Psoas muscle (tissue), 8 donors: ENCODE results near the gene URGCP. TPM values are rescaled to one million over a fixed set of nuclear protein-coding genes. Genes with fewer than 3 reads are reported as not detected.
"Not testable (repeated sequence)": the region's sequence is repeated elsewhere in the genome, so short reads cannot be mapped to it uniquely, and the experiment has no call there.

Experiments used
- ATAC-seq, 4 donors: fragments of 200-7000 bp; cut with Tn5 transposase; one replicate each; pipeline ENCODE4 v1.9.1; 2020; ENCODE audit warnings: moderate library complexity in 3 of 4, mild to moderate bottlenecking in 2 of 4
- DNase-seq, 2 donors: peaks; one replicate each; pipeline ENCODE4 v3.0.0-alpha.2; 2020
- H3K27ac ChIP-seq: fragments of 200-600 bp; one replicate; pipeline ENCODE4 v1.8.0; 2022
- H3K27me3 ChIP-seq, 3 donors: fragments of 200-600 bp in 1 of 3; one replicate each; pipeline versions ENCODE4 v1.6.1 to v1.8.0; 2013 to 2022; ENCODE audit warnings: low read length in 2 of 3, mild to moderate bottlenecking in 2 of 3, moderate library complexity in 1 of 3; ENCODE audit not compliant: insufficient read depth in 3 of 3
- H3K36me3 ChIP-seq, 2 donors: fragments of 200-600 bp in 1 of 2; one replicate each; pipeline versions ENCODE4 v1.6.1 to v1.8.0; 2013 to 2022; ENCODE audit warnings: low read depth in 1 of 2, mild to moderate bottlenecking in 1 of 2, moderate library complexity in 1 of 2; ENCODE audit not compliant: insufficient read depth in 1 of 2
- H3K4me1 ChIP-seq: fragments of 200-600 bp; one replicate; pipeline ENCODE4 v1.8.0; 2022
- H3K4me3 ChIP-seq: fragments of 200-600 bp; one replicate; pipeline ENCODE4 v1.8.0; 2022; ENCODE audit warnings: mild to moderate bottlenecking
- H3K9me3 ChIP-seq: fragments of 200-600 bp; one replicate; pipeline ENCODE4 v1.8.0; 2022
- WGBS, 3 donors: extraction: QIAGEN DNeasy Blood & Tissue Kit; methylation state at CpG; one replicate each; pipeline versions ENCODE4 v1.1.6 to v1.1.7; 2013; 5-methylcytosine and 5-hydroxymethylcytosine counted together
- intact Hi-C, 2 donors: fragments of 100-400 bp; cut with DNase I; formaldehyde crosslinking; loops; one replicate each; pipeline versions ENCODE4 v1.11.0 to v1.14.2; 2022
- polyA plus RNA-seq, 3 donors: library from polyadenylated mRNA; stranded (reverse); fragments of 200-250 nt; gene quantifications; one replicate each; pipeline ENCODE4 v1.2.3, GENCODE V29; 2013
- total RNA-seq, 4 donors: library from RNA; stranded (reverse); fragmentation: NEBNext Ultra II Directional in 2 of 4; extraction: Animal tissue kit (Norgen Biotek cat#: 25700) in 2 of 4; gene quantifications; one replicate each; pipeline versions ENCODE4 v1.2.1 to v1.2.4, GENCODE V29; 2021 to 2023
- TF ChIP-seq, protein P1 (sequence below): fragments of 200-600 bp; IDR thresholded peaks from one replicate; pipeline ENCODE4 v1.8.0; 2022; ENCODE audit warnings: antibody characterized with exemption
- donor health status: healthy with polysubstance abuse.
- donor health status: DM: no; HTN: no; CAD: no; lungs with moderate emphysema.
- donor health status: Bipolar disorder and iron deficiency.
- donor health status: healthy.
- donor health status: DM: yes; HTN: yes; CAD: no.
- donor health status: DM: no; HTN: no; CAD: no.
- donor health status: DM: no; HTN: no; CAD: no.
- donor health status: DM: yes; HTN: yes; CAD: no.

URGCP gene
- total and polyA plus RNA-seq, 7 donors: 19.2 to 54.4 (median 41.3) TPM

DNA sequence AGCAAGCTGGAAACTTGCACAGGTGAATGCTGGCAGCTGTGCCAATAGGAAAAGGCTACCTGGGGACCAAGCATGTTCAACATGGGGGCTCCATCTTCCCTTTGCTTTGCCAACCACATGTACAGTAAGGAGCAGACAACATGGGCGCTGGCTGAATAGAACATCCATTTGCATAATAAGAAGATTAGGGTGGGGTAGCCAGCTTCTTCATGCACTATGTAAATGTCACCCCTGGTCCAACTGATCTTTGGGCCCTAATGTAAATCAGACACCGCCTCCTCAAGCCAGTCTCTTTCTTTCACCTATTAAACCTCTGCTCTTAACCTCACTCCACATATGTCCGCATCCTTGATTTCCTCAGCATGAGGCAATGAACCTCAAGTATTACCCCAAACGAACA lies 63.1 kb downstream of the URGCP start:
- no peak for ATAC-seq
- Histone ChIP-seq H3K4me3 (no peak overlapping the region), H3K27me3 (no peaks in the 10 kb centered on the region), H3K9me3 (no peaks in the 10 kb centered on the region), H3K36me3 (no peaks in the 10 kb centered on the region), H3K4me1 (no peaks in the 10 kb centered on the region), H3K27ac (no peak overlapping the region)
- WGBS, 3 donors: 93 to 96% (median 94%) methylated on average over 4 of the region's 4 CpGs
- TF ChIP-seq, protein P1, sequence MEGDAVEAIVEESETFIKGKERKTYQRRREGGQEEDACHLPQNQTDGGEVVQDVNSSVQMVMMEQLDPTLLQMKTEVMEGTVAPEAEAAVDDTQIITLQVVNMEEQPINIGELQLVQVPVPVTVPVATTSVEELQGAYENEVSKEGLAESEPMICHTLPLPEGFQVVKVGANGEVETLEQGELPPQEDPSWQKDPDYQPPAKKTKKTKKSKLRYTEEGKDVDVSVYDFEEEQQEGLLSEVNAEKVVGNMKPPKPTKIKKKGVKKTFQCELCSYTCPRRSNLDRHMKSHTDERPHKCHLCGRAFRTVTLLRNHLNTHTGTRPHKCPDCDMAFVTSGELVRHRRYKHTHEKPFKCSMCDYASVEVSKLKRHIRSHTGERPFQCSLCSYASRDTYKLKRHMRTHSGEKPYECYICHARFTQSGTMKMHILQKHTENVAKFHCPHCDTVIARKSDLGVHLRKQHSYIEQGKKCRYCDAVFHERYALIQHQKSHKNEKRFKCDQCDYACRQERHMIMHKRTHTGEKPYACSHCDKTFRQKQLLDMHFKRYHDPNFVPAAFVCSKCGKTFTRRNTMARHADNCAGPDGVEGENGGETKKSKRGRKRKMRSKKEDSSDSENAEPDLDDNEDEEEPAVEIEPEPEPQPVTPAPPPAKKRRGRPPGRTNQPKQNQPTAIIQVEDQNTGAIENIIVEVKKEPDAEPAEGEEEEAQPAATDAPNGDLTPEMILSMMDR: no peak
- intact Hi-C loops: no loop called here
- DNase-seq: no peak

DNA sequence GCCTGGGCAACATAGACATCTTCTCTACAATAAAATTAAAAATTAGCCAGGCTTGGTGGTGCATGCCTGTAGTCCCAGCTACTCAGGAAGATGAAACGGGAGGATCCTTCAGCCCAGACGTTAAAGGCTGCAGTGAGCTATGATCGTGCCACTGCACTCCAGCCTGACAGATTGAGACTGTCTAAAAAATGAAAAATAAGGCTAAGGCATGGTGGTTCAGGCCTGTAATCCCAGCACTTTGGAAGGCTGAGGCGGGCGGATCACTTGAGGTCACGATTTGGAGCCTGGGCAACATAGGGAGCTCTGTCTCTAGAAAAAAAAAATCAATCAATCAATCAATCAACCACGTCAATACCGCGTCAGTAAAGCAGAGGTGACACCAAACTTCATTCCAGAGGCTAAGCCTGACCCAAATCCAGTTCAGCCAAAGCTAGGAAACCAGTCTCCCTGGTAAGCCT lies 68.2 kb downstream of the URGCP start:
- Histone ChIP-seq H3K9me3 (no peaks in the 10 kb centered on the region), H3K4me1 (no peaks in the 10 kb centered on the region), H3K4me3 (peak overlapping the region; percentile 45), H3K36me3 (no peaks in the 10 kb centered on the region), H3K27me3 (no peaks in the 10 kb centered on the region), H3K27ac (peak overlapping the region; percentile 39)
- ATAC-seq (peak in 1 of 4 donors; percentile 16), DNase-seq (no peak)
- 81 to 91% (median 84%) methylated on average over 9 of the region's 9 CpGs for WGBS, 3 donors
- TF ChIP-seq, protein P1: no peak
- intact Hi-C loops: loop anchor here (1.0 to 10.0 kb wide), 5 partner anchors 83 to 893 kb away; partner anchors contain the start of genes BLVRA (in 1 of the 2), COA1 (in 1 of the 2) and STK17A (in 1 of the 2)

DNA sequence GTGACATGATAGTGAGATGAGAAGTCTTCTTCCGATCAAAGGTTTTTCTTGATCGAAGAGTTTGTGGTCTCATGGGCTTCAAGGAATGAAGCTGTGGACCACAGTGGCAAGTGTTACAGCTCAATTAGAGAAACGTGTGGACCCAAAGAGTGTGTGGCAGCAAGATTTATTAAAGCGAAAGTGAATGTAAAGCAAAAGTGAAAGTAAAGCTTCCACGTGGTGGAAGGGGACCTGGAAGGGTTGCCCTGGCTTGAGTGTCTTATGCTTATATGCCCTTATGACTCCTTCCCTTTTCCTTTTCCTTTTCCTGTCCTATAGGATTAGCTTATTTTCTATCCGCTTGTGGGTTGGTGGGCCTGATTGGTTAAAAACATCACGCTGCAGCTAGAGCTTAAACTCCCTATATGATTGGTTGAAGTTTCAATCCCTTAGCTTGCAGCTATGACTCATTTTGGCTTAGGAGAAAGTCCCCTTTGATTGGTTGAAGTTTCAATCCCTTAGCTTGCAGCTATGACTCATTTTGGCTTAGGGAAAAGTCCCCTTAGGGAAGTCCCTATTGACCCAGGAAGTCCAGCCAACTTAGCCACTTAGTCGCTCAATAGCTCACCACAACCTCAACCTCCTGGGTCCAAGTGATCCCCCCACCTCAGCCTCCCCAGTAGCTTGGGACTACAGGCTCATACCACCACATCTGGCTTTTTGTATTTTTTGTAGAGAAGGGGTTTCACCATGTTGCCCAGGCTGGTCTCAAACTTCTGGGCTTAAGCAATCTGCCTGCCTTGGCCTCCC lies 71.7 kb downstream of the URGCP start:
- DNase-seq (no peak), ATAC-seq (no peak)
- Histone ChIP-seq H3K36me3 (no peaks in the 10 kb centered on the region), H3K4me1 (no peaks in the 10 kb centered on the region), H3K27ac (no peak overlapping the region), H3K9me3 (no peaks in the 10 kb centered on the region), H3K4me3 (peak overlapping the region; percentile 26), H3K27me3 (peaks cover 0 to 4% (median 0%) of the 10 kb centered on the region in 3 donors)
- TF ChIP-seq, protein P1: no peak
- 63 to 72% (median 68%) methylated on average over 8 of the region's 8 CpGs for WGBS, 3 donors
- intact Hi-C loops: loop anchor here (10.0 kb wide), 4 partner anchors 80 to 890 kb away; partner anchors contain the start of genes BLVRA (in 1 of the 2), COA1 (in 1 of the 2) and STK17A (in 1 of the 2)

DNA sequence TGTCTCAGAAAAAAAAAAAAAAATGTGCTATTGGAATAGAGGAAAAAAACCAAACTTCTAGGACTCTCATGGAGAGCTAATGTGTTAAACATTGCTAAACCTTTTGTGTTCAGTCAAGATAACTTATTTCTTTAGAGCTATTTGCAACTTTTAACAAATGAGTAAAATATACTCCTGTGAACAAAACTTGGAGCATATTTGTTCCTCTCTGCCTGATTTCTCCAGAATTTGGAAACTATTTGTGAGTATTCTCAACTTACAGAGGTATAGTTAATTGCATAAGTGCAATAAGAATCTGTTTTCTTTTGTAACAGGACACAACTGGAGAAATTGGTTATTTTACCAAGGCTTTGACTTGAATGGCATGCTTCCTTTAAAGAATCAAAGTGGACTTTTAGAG lies 75.5 kb downstream of the URGCP start:
- not testable (repeated sequence) for DNase-seq, H3K9me3 ChIP-seq, H3K4me1 ChIP-seq, H3K36me3 ChIP-seq, H3K27ac ChIP-seq, H3K4me3 ChIP-seq, H3K27me3 ChIP-seq, ATAC-seq
- intact Hi-C loops: loop anchor here (10.0 kb wide), 4 partner anchors 76 to 886 kb away; partner anchors contain the start of genes BLVRA (in 1 of the 2), COA1 (in 1 of the 2) and STK17A (in 1 of the 2)

Other genes starting within 250 kb of the URGCP start
- 10 to 100 TPM; 41.5 to 60.7 (median 53.9) TPM for gene COA1, start 177.1 kb downstream of the URGCP start, total RNA-seq
- 10 to 100 TPM; 60.5 to 74.9 (median 74.6) TPM for gene COA1, start 177.1 kb downstream of the URGCP start, polyA plus RNA-seq
- 10 to 100 TPM; 35.8 to 50.9 (median 40.2) TPM for gene BLVRA, start 147.9 kb downstream of the URGCP start, total RNA-seq
- gene BLVRA, start 147.9 kb downstream of the URGCP start, polyA plus RNA-seq: 10 to 100 TPM; 36.1 to 52.9 (median 49.7) TPM
- gene MRPS24, start 37.1 kb downstream of the URGCP start, total RNA-seq: 100 to 1,000 TPM; 173 to 200 (median 189) TPM
- gene MRPS24, start 37.1 kb downstream of the URGCP start, polyA plus RNA-seq: 100 to 1,000 TPM; 262 to 430 (median 322) TPM
- gene UBE2D4, start 19.8 kb upstream of the URGCP start, total RNA-seq: 10 to 100 TPM; 54.2 to 78.8 (median 69.1) TPM
- 100 to 1,000 TPM in 1 of 3 donors, 10 to 100 TPM in 2; 50.2 to 118 (median 61.1) TPM for gene UBE2D4, start 19.8 kb upstream of the URGCP start, polyA plus RNA-seq
- gene SPDYE1, start 91.3 kb upstream of the URGCP start, total RNA-seq: not detected
- not detected for gene SPDYE1, start 91.3 kb upstream of the URGCP start, polyA plus RNA-seq
- 10 to 100 TPM; 33.4 to 45.1 (median 38.7) TPM for gene DBNL, start 138.1 kb upstream of the URGCP start, total RNA-seq
- 10 to 100 TPM; 35.5 to 66.7 (median 53.0) TPM for gene DBNL, start 138.1 kb upstream of the URGCP start, polyA plus RNA-seq
- gene PGAM2, start 159.0 kb upstream of the URGCP start, total RNA-seq: 100 to 1,000 TPM; 214 to 449 (median 298) TPM
- gene PGAM2, start 159.0 kb upstream of the URGCP start, polyA plus RNA-seq: 1,000 to 10,000 TPM in 1 of 3 donors, 100 to 1,000 TPM in 2; 285 to 1,581 (median 569) TPM
- 10 to 100 TPM in 3 of 4 donors, 1 to 10 TPM in 1; 7.7 to 13.1 (median 10.4) TPM for gene POLM, start 175.9 kb upstream of the URGCP start, total RNA-seq
- gene POLM, start 175.9 kb upstream of the URGCP start, polyA plus RNA-seq: 1 to 10 TPM; 7.1 to 9.6 (median 7.1) TPM
- 10 to 100 TPM in 3 of 4 donors, 1 to 10 TPM in 1; 6.9 to 22.0 (median 14.6) TPM for gene AEBP1, start 197.7 kb upstream of the URGCP start, total RNA-seq
- gene AEBP1, start 197.7 kb upstream of the URGCP start, polyA plus RNA-seq: 1 to 10 TPM; 2.8 to 7.8 (median 5.9) TPM
- 100 to 1,000 TPM in 3 of 4 donors, 10 to 100 TPM in 1; 79.2 to 127 (median 119) TPM for gene POLD2, start 217.0 kb upstream of the URGCP start, total RNA-seq
- gene POLD2, start 217.0 kb upstream of the URGCP start, polyA plus RNA-seq: 10 to 100 TPM; 57.3 to 87.1 (median 81.3) TPM
- gene MYL7, start 234.7 kb upstream of the URGCP start, total RNA-seq: 1 to 10 TPM in 2 of 4 donors, not detected in 2; 1.7 TPM
- gene MYL7, start 234.7 kb upstream of the URGCP start, polyA plus RNA-seq: under 1 TPM in 2 of 3 donors, not detected in 1; 0.15 to 0.23 TPM